GM18499 (cell line): ENCODE measurements around the gene LRRFIP1.
"Not testable (repeated sequence)": the region's sequence is repeated elsewhere in the genome, so short reads cannot be mapped to it uniquely, and the experiment has no call there.

Source experiments
- ATAC-seq: cut with Tn5 transposase; IDR thresholded peaks from one replicate; pipeline ENCODE4 v1.9.1; 2021; ENCODE audit warnings: moderate number of reproducible peaks; ENCODE audit not compliant: insufficient read depth, unreplicated experiment

The LRRFIP1 gene

DNA sequence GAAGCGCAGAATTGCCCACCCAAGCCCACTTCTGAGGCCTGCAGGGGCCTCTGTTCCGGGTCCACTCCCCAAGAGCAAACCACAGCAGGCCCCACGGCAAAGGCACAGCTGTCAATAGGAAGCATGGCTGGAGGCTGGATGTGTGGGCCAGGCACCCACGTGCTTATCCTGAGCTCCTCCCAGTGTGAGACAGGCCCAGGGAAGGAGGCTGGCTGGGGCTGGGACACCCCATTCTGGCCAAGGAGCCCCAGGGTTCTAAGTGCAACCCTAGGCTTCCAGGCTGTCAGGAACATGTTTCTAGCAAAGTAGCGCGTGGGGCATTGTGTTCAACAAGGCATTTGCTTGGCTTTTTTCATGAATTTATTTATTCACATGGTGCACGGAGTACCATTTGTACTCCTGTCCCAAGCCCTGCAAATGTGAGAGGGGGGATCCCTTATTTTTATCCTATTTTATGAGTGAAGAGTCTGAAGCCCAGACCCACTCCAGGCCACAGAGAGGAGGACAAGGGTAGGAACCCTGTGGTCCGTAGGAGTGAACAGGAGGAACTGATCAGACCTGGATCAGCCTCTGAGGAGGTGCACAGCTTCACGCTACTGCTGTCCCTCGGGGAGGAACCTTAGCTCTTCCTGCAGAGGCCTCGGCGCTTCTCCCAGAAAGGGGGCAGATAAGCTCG is 30.7 kb upstream of the LRRFIP1 start:
- no peak for ATAC-seq

DNA sequence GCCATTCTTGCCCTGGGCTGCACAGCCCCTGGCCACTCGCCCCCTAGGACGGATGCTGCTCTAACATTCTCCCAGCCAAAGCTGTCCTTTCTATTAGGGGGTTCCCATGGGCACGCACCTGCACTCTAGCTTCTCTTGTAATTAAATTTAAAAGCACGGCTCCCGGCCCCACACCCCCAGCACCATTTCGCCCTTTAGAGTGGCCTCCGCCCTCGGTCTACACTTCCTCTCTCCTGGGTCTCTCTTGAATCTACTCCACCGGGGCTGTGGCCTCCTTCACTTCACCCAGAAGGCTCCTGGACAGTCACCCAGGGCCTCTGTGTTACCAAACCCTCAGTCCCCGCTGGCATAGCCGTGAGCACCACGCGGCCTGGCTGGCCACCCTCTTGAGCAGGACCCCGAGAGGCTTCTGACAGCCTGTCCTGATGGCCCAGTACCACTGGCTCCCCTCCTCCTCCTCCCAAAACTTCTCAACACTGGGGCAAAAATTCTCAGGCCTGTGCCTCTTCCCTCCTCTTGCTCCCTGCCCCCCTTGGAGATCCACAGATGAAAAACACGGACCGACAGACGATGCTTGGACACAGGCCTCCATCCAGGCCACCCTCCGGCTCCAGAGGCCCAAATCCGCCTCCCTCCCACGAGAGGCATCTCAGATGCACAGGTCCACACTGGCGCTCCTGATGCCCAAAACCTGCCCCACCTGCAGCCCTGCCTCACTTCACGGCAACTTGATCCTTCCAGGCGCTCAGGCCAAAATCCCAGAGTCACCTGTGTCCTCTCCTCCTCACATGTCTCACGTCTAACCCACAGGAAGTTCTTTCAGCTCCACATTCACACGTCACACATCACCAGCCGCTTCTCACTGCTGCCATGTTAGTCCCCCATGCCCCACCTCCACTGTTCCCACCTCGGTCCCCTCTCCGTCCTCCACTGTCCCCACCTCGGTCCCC is 29.9 kb upstream of the LRRFIP1 start:
- no peak for ATAC-seq

DNA sequence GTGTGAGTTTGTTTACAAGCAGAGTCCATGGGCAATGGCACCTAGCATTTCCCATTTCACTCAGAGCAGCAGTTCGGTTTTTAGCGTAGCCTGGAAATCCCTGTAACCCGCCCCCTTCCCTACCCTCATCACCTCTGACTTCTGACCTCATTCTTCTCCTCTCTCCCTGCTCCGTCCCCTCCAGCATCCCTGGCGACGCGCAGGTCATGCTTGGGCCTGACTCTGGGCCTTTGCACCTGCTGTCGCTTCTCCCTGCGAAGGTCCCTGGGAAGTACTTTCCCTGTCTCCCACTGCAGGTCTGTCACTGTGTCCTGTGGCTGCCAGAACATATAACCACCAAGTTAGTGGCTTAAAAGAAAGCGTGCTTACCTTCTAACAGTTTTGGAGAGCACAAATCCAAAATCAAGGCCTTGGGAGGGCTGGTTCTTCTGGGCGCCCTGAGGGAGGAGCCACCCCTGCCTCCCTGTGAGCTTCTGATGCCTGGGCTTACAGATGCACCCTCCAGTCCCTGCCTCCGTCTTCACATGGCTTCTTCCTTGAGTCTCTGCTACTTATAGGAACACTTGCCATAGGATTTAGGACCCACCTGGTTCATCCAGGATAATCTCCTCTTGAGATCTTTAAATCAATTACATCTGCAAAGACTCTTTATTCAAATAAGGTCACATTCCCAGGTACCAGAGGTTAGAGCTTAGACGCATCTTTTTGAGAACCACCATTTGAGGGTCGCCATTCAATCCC is 28.7 kb upstream of the LRRFIP1 start:
- ATAC-seq, result no peak

DNA sequence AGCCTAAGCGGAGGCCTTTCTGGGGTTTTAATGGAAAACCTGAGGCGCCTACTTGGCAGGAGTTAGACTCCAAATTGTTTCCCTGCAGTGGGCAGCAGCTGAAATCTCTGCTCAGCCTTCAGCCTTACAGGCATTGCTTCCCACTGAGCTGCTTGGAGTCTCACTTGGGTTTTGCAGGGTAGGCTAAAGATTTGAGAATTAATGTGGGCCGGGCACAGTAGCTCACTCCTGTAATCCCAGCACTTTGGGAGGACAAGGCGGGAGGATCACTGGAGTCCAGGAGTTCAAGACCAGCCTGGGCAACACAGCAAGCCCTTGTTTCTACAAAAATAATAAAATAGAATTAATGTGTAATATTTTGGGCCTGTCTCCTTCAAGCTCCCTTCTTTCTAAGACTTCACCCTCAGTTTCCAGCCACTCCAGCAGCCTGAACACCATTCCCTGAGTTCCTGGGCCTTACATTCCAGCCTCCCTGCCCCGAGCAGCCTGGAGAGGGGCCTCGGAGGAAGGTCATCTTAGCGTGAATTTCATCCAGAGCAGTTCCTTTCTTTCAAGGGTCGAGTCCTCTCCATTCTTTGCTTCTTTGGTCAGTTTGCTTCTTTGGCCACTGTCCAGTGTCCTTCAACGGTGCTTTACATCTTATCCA is 27.8 kb upstream of the LRRFIP1 start:
- no peak for ATAC-seq

DNA sequence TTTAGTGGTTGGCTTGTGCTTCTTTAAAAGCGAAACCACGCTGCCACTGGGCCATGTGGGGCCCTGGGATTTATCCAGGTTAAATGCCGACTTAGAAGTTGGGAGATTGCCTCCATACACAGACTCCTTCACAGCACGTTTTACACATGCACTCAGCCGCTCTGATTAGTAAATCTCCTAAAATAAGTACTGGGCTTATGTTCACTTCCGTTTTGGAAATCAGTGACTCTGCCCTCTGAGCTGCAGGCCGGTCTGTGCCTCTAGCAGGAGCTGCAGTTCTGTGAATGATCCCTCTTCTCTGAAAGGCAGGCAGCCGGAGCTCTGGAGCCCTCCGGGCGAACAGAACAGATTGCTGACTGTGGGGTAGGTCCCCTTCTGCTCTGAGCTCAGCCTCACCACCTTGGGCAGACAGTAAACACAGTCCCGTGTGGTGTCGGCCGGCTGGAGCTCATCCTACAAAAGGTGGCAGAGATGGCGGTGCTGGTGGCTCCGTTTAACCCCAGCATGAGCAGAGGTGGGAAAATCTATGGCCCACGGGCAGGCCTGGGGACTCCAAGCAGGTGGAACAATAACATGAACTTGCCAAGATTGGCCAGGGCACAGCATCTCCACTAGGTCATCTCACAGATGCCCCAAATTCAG is 27.1 kb upstream of the LRRFIP1 start:
- ATAC-seq, result no peak

DNA sequence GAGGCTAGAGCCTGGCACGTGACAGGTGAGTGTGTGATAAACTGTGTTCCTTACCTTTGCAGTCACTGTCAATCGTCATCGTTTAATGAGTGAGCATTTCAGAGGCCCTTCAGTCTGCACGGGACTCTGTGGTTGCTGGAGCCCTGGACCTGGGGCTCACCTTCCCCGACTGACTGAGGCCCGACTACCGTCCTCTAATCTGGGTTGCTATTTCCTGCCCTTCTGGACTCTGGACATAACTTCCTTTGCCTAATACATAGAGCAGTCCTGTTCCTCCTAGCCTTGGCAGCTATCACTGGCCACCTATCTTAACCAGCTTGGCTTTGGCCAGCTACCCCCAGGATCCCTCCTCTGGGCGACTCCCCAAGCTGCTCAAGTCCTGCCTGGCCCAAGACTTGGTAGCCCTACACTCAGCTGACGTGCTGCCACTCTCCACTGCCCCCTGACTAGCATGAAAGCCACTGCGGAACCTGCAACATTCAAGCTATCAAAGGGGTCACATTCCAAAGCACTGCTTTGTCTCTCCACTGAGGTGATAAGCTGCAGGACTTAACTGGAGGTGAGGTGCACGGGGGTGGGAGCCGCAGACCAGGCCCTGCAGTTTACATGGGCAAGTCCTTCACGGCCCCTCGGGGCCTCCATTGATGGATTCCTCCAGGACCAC is 25.8 kb upstream of the LRRFIP1 start:
- ATAC-seq, result no peak

DNA sequence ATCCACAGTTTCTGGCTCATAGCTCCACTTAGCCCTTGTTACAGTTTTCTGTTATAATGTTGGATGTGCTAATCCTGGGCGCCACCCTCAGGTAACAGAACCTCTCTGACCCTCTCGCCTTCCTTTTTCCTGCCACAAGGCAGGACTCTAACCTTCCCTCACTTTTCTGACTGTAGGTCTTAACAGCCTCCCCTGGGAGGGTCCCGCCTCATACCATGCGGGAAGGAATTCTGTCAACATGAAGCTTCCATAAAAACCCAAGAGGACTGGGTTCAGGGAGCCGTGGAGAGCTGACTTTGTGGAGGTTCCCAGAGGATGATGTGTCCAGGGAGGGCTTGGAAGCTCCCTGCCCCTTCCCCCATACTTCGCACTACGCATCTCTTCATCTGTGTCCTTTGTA is 25.0 kb upstream of the LRRFIP1 start:
- ATAC-seq, result no peak

DNA sequence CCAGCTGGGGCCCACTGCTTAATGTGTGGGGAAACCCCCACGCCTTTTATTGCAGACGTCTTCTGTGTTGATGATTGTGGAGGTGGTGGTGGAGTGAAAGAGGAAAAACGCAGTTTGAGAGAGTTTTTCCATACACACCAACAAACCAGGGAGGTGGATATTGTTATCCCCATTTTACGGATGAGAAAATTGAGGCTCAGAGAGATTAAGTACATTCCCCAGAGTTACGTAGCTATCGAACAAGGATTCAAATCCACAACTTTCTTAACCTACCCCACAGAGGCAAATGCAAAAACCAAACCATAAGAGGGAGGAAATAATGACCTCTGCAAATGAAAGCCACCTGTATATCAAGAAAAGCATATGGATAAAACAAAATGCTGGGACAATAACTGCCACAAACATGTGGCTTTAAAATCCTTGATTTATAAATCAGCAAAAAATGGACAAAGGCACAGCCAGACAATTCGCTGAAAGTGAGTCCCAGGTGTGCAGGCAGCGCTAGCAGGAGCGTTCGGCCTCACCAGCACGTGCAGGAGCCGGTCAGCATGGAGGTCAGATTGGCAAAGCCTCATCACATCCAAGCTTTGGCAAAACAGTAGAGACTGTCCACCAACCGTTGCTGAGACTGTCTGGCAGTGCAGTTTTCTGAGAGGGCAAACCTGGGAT is 24.2 kb upstream of the LRRFIP1 start:
- no peak for ATAC-seq

DNA sequence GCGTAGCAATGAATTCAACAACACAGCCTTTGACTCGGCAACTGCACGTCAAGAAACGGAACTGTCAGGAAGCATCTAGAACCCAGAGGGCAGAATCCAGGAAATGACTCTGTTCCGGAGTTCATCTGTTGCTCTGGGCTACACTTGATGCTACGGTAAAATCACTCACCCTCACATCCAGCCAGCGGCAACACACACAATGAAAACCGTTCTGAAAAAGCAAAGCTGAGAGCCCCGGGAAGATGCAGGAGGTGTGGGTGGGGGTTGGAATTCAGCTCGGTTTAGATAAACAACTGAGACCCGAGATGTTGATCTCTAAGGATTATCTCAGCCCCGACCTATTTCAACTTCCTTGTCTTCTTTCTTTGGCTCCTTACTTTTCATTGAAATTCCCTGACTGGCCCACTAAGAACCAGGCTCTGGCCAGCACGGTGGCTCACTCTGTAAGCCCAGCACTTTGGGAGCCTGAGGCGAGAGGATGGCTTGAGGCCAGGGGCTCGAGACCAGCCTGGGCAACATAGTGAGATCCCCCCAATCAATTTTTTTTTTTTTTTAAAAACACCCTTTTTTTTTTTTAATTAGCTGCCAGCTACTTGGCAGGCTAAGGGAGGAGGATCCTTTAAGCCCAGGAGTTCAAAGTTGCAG is 23.5 kb upstream of the LRRFIP1 start:
- ATAC-seq, result no peak

DNA sequence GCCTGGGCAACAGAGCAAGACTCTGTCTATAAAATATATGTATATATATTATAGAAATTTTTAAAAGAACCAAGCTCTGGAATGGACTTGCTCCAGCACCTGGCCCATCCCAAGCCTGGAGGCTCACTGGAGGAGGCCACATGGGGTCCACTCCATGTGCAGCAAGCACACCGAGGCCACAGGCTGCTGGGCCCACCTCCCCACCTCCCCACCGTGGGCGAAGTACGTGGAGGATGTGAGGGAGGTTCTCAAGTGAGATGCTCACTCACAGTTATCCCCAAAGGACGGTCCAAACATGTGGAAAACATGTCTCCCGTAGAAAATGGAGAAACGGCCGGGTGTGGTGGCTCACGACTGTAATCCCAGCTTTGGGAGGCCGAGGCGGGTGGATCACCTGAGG is 23.0 kb upstream of the LRRFIP1 start:
- no peak for ATAC-seq

DNA sequence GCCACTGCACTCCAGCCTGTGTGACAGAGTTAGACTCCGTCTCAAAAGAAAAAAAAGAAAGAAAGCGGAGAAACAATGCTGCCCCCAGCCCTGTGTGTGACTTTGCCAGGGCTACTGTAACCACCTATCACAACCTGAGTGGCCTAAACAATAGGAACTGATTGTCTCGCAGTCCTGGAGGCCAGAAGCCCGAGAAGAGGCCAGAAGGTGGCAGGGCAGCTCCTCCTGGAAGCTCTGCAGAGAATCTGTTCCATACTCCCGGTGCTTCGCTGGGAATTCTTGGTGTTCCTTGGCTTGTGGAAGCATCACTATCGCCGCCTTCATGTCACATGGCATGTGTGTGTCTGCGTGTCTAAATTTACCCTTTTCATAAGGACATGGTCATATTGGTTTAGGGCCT is 22.4 kb upstream of the LRRFIP1 start:
- no peak for ATAC-seq

DNA sequence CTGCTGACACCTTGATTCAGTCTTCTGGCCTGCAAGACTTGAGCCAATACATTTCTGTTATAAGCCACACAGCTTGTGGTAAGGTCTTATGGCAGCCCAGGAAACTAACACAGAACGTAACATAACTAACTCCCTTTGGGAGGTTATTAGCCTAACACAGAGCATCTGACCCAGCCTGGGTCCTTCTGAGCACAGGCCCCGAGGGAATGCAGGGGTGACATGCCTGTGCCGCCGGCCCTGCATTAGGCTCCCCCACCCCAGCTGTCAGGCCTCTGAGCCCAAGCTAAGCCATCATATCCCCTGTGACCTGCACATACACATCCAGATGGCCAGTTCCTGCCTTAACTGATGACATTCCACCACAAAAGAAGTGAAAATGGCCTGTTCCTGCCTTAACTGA is 20.9 kb upstream of the LRRFIP1 start:
- ATAC-seq, result not testable (repeated sequence)

DNA sequence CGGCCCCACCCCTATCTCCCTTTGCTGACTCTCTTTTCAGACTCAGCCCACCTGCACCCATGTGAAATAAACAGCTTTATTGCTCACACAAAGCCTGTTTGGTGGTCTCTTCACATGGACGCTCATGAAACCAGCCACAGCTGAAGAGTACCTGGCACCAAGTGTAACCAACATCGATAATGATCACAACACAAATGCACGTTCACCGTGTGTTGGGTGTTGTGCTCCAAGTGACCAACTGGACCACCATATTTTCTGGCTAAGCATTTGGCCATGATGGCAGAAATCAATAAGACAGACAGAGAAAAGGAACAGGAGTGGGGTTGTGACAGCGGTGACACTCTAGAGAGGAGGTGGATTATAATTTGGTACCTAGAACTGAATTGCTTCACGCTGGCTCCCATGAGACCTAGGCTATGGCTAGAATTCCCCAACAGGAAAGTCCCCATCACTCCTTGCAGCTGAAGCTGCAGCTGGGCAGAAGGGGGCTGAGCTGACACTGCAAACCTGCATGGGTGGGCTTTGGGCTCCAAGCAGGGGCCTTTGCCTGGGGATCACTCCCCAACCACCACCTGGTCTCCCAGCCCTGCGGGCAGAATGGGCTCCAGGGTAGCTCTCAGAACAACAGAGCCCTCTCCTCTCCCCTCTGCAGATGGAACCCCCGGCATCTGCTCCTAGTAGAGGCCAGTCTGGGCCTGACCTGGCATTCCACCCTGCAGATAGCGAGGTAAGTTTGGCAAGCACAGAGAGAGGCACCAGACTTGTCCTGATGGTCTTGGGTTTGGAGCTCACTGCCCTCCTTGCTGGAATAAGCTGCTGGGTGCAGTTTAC is 14.6 kb upstream of the LRRFIP1 start:
- ATAC-seq, result no peak

DNA sequence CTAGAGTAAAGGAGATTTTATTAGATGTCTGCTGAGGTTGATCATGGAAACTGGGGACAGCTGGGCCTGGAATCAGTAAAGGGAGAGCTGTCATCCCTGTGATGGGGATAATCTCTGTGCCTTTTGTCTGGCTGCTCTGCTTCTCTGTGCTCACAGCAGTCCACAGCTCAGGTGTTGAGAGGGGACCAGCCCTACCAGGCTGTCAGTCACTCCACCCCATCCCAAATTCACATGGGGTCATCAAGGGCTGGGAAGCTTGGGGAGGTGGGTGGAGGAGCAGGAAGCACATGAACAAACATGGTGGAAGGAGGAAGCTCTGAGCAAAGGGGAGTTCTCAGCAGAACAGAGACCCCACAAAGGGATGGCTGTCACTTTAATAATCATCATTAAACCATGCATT is 13.7 kb upstream of the LRRFIP1 start:
- no peak for ATAC-seq

DNA sequence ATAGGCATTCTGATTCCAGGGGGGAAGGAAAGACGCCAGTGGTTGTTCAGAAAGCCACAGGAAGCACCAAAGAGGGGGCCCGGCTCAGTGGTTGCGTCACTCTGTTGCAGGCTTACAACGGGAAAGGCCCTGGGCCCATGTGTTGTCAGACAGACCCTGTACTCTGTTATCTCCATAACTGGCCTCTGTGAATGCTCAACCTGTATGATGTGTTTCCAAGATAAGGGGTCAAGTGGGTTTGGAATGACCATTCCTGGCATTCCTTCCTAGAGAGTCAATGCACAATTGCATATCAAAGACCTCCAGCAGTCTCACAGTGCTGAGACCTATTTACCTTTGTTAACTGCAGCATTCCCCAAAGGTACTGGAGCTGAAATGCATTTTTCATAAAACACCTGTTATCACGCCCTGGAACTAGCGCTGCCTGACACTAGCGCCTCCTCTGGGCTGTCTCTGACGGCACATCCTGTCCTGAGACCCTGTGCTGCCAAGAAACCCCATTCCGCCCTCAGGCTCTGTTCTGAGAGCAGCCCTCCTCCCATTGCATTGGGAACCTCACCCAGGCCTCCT is 13.2 kb upstream of the LRRFIP1 start:
- no peak for ATAC-seq

DNA sequence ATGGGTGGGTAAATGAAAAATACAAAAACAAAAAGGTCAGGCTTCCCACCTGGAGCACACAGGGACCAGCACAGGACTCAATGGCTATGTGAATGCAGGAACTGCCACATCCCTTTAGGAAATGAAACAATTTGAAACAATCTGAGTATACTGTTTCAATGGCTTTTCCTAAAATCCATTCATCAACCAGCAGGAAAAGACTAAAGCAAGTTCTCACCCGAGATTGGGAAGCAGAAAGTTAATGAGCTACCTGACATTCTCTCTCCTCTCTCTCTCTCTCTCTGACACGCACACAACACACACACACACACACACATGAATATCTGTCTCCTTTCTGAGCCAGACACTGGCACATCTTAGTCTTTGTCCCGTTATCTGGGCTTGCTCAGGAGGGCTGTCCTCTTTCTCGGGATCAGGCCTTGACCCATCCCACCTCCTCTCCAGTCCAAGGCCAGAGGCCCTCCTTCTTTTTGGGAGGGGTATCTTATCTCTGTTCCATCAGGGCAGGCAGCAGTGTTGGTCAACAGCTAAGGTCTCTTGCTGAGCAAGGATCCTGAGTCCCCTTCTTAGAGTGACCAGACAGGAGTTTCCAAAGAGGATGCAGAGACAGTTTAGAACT is 11.6 kb upstream of the LRRFIP1 start:
- no peak for ATAC-seq

DNA sequence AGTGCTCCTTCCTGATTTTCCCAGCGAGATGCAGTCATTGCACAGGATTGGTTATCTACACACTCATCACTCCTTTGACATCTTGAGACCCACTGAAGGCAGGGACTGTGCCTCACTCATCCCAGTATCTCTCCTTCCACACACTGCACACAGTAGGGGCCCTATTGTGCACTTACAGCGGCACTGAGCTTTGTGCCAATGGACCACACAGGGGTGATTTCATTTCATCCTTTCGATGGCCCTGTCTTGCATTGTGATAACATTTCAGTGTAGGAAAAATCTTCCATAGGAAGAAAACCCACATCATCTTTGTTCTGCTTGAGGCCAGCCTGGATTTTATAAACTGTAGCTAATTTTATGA is 11.0 kb upstream of the LRRFIP1 start:
- no peak for ATAC-seq
